ENCODE measurements around the gene PGRMC2.

The PGRMC2 gene

GRCh38 chr4:128242601-128243000, 45.0 kb downstream of the PGRMC2 start:
- no peak overlapping the region for H3K27ac ChIP-seq (ENCODE audit: low read depth, low read length, severe bottlenecking)
- no peak overlapping the region for H3K4me3 ChIP-seq (ENCODE audit: extremely low read depth, insufficient read depth, low read length, poor library complexity, severe bottlenecking)
- 96 to 97% methylated on average over 3 to 4 of the region's 4 CpGs for WGBS, 2 experiments (ENCODE audit: insufficient coverage in 2 of 2)
- peaks cover 7% of the 10 kb centered on the region for H3K9me3 ChIP-seq (ENCODE audit: control insufficient read depth, low read length)
- no peaks in the 10 kb centered on the region for H3K36me3 ChIP-seq (ENCODE audit: control insufficient read depth, insufficient read depth, low read length)
- H3K4me1 ChIP-seq (ENCODE audit: control insufficient read depth, insufficient read depth, low read length, poor library complexity, severe bottlenecking): peaks cover 7% of the 10 kb centered on the region

- H3K27ac ChIP-seq (ENCODE audit: low read depth, low read length, severe bottlenecking): no peak overlapping the region
- H3K4me3 ChIP-seq (ENCODE audit: extremely low read depth, insufficient read depth, low read length, poor library complexity, severe bottlenecking): no peak overlapping the region
- WGBS, 2 experiments (ENCODE audit: insufficient coverage in 2 of 2): 100% methylated on average over 2 to 3 of the region's 3 CpGs
- peaks cover 7% of the 10 kb centered on the region for H3K9me3 ChIP-seq (ENCODE audit: control insufficient read depth, low read length)
- H3K4me1 ChIP-seq (ENCODE audit: control insufficient read depth, insufficient read depth, low read length, poor library complexity, severe bottlenecking): peaks cover 7% of the 10 kb centered on the region
- H3K36me3 ChIP-seq (ENCODE audit: control insufficient read depth, insufficient read depth, low read length): no peaks in the 10 kb centered on the region
These were observed 45.6 kb downstream of the PGRMC2 start for GRCh38 chr4:128241981-128242380.

GRCh38 chr4:128241425-128241913, 46.1 kb downstream of the PGRMC2 start:
- 93 to 94% methylated on average over 2 to 3 of the region's 3 CpGs for WGBS, 2 experiments (ENCODE audit: insufficient coverage in 2 of 2)

GRCh38 chr4:128241019-128241418, 46.6 kb downstream of the PGRMC2 start:
- no peaks in the 10 kb centered on the region for H3K9me3 ChIP-seq (ENCODE audit: control insufficient read depth, low read length)
- 90 to 100% methylated on average over 2 of the region's 3 CpGs for WGBS, 2 experiments (ENCODE audit: insufficient coverage in 2 of 2)
- no peaks in the 10 kb centered on the region for H3K36me3 ChIP-seq (ENCODE audit: control insufficient read depth, insufficient read depth, low read length)
- no peak overlapping the region for H3K4me3 ChIP-seq (ENCODE audit: extremely low read depth, insufficient read depth, low read length, poor library complexity, severe bottlenecking)
- H3K27ac ChIP-seq (ENCODE audit: low read depth, low read length, severe bottlenecking): peak overlapping the region; percentile 41
- peaks cover 7% of the 10 kb centered on the region for H3K4me1 ChIP-seq (ENCODE audit: control insufficient read depth, insufficient read depth, low read length, poor library complexity, severe bottlenecking)

More at GRCh38 chr4:128241425-128241913, 46.1 kb downstream of the PGRMC2 start:
- H3K4me3 ChIP-seq (ENCODE audit: extremely low read depth, insufficient read depth, low read length, poor library complexity, severe bottlenecking): no peak overlapping the region
- H3K9me3 ChIP-seq (ENCODE audit: control insufficient read depth, low read length): peaks cover 1% of the 10 kb centered on the region
- no peaks in the 10 kb centered on the region for H3K36me3 ChIP-seq (ENCODE audit: control insufficient read depth, insufficient read depth, low read length)
- peak overlapping the region; percentile 41 for H3K27ac ChIP-seq (ENCODE audit: low read depth, low read length, severe bottlenecking)
- H3K4me1 ChIP-seq (ENCODE audit: control insufficient read depth, insufficient read depth, low read length, poor library complexity, severe bottlenecking): peaks cover 7% of the 10 kb centered on the region

GRCh38 chr4:128234836-128235235, 52.8 kb downstream of the PGRMC2 start:
- H3K4me3 ChIP-seq (ENCODE audit: extremely low read depth, insufficient read depth, low read length, poor library complexity, severe bottlenecking): no peak overlapping the region
- WGBS, 2 experiments (ENCODE audit: insufficient coverage in 2 of 2): 92 to 100% methylated on average over 2 to 3 of the region's 3 CpGs
- peaks cover 9% of the 10 kb centered on the region for H3K9me3 ChIP-seq (ENCODE audit: control insufficient read depth, low read length)
- no peak overlapping the region for H3K27ac ChIP-seq (ENCODE audit: low read depth, low read length, severe bottlenecking)
- no peaks in the 10 kb centered on the region for H3K4me1 ChIP-seq (ENCODE audit: control insufficient read depth, insufficient read depth, low read length, poor library complexity, severe bottlenecking)
- H3K36me3 ChIP-seq (ENCODE audit: control insufficient read depth, insufficient read depth, low read length): no peaks in the 10 kb centered on the region

GRCh38 chr4:128232719-128233118, 54.9 kb downstream of the PGRMC2 start:
- 100% methylated on average over 1 of the region's 3 CpGs; no CpG with 5 or more reads in 1 of the 2 experiments for WGBS, 2 experiments (ENCODE audit: insufficient coverage in 2 of 2)
- Histone ChIP-seq H3K4me3 (ENCODE audit: extremely low read depth, insufficient read depth, low read length, poor library complexity, severe bottlenecking) (no peak overlapping the region), H3K36me3 (ENCODE audit: control insufficient read depth, insufficient read depth, low read length) (no peaks in the 10 kb centered on the region), H3K4me1 (ENCODE audit: control insufficient read depth, insufficient read depth, low read length, poor library complexity, severe bottlenecking) (no peaks in the 10 kb centered on the region), H3K9me3 (ENCODE audit: control insufficient read depth, low read length) (peaks cover 11% of the 10 kb centered on the region), H3K27ac (ENCODE audit: low read depth, low read length, severe bottlenecking) (no peak overlapping the region)

GRCh38 chr4:128228845-128229795, 58.5 kb downstream of the PGRMC2 start:
- Histone ChIP-seq H3K9me3 (ENCODE audit: control insufficient read depth, low read length) (peaks cover 5% of the 10 kb centered on the region), H3K4me3 (ENCODE audit: extremely low read depth, insufficient read depth, low read length, poor library complexity, severe bottlenecking) (no peak overlapping the region), H3K27ac (ENCODE audit: low read depth, low read length, severe bottlenecking) (no peak overlapping the region), H3K36me3 (ENCODE audit: control insufficient read depth, insufficient read depth, low read length) (no peaks in the 10 kb centered on the region), H3K4me1 (ENCODE audit: control insufficient read depth, insufficient read depth, low read length, poor library complexity, severe bottlenecking) (no peaks in the 10 kb centered on the region)
- WGBS, 2 experiments (ENCODE audit: insufficient coverage in 2 of 2): 90% methylated on average over 2 of the region's 6 CpGs; no CpG with 5 or more reads in 1 of the 2 experiments

- Histone ChIP-seq H3K36me3 (ENCODE audit: control insufficient read depth, insufficient read depth, low read length) (no peaks in the 10 kb centered on the region), H3K4me1 (ENCODE audit: control insufficient read depth, insufficient read depth, low read length, poor library complexity, severe bottlenecking) (no peaks in the 10 kb centered on the region), H3K27ac (ENCODE audit: low read depth, low read length, severe bottlenecking) (no peak overlapping the region), H3K4me3 (ENCODE audit: extremely low read depth, insufficient read depth, low read length, poor library complexity, severe bottlenecking) (no peak overlapping the region), H3K9me3 (ENCODE audit: control insufficient read depth, low read length) (peaks cover 5% of the 10 kb centered on the region)
- WGBS, 2 experiments (ENCODE audit: insufficient coverage in 2 of 2): 81 to 85% methylated on average over 2 of the region's 2 CpGs
These were observed 59.5 kb downstream of the PGRMC2 start for GRCh38 chr4:128227991-128228571.

- 82% methylated on average over 2 of the region's 2 CpGs; no CpG with 5 or more reads in 1 of the 2 experiments for WGBS, 2 experiments (ENCODE audit: insufficient coverage in 2 of 2)
- H3K4me3 ChIP-seq (ENCODE audit: extremely low read depth, insufficient read depth, low read length, poor library complexity, severe bottlenecking): no peak overlapping the region
- peaks cover 3% of the 10 kb centered on the region for H3K36me3 ChIP-seq (ENCODE audit: control insufficient read depth, insufficient read depth, low read length)
- no peak overlapping the region for H3K27ac ChIP-seq (ENCODE audit: low read depth, low read length, severe bottlenecking)
- H3K9me3 ChIP-seq (ENCODE audit: control insufficient read depth, low read length): peaks cover 4% of the 10 kb centered on the region
- H3K4me1 ChIP-seq (ENCODE audit: control insufficient read depth, insufficient read depth, low read length, poor library complexity, severe bottlenecking): no peaks in the 10 kb centered on the region
These were observed 62.5 kb downstream of the PGRMC2 start for GRCh38 chr4:128225148-128225547.

GRCh38 chr4:128221586-128221985, 66.0 kb downstream of the PGRMC2 start:
- Histone ChIP-seq H3K4me1 (ENCODE audit: control insufficient read depth, insufficient read depth, low read length, poor library complexity, severe bottlenecking) (no peaks in the 10 kb centered on the region), H3K9me3 (ENCODE audit: control insufficient read depth, low read length) (no peaks in the 10 kb centered on the region), H3K36me3 (ENCODE audit: control insufficient read depth, insufficient read depth, low read length) (peaks cover 3% of the 10 kb centered on the region), H3K4me3 (ENCODE audit: extremely low read depth, insufficient read depth, low read length, poor library complexity, severe bottlenecking) (no peak overlapping the region), H3K27ac (ENCODE audit: low read depth, low read length, severe bottlenecking) (no peak overlapping the region)

Measured in mesodermal cell (in vitro differentiated cells).